ENCODE measurements around the gene EXOSC2.
A peak's percentile ranks its signal among the peaks of the same experiment; 100 is the strongest.

The EXOSC2 gene

GRCh38 chr9:130654879-130655278 lies 38.7 kb upstream of the EXOSC2 start:
- no peak for TF ChIP-seq REST (IDR thresholded peaks at IDR 0.05; ENCODE audit: low read depth)

GRCh38 chr9:130658893-130659698 lies 34.5 kb upstream of the EXOSC2 start:
- no peak for TF ChIP-seq CREB1 (IDR thresholded peaks at IDR 0.05; ENCODE audit: low read depth)
- no peak for TF ChIP-seq EP300 (IDR thresholded peaks at IDR 0.05; ENCODE audit: borderline replicate concordance)
- TF ChIP-seq FOXM1 (IDR thresholded peaks at IDR 0.05; ENCODE audit: borderline replicate concordance, low read depth): no peak
- 0 out of 2 replicates have a peak, but pooled peaks have one; percentile 21 for TF ChIP-seq MAX (IDR thresholded peaks at IDR 0.05)
- no peak for TF ChIP-seq EGR1 (IDR thresholded peaks at IDR 0.05)
- TF ChIP-seq USF1 (IDR thresholded peaks at IDR 0.05): no peak

GRCh38 chr9:130659699-130660248 lies 33.8 kb upstream of the EXOSC2 start:
- no peak for TF ChIP-seq EGR1 (IDR thresholded peaks at IDR 0.05)
- TF ChIP-seq ZBTB7A (IDR thresholded peaks at IDR 0.05; ENCODE audit: low read depth): no peak
- no peak for TF ChIP-seq CREB1 (IDR thresholded peaks at IDR 0.05; ENCODE audit: low read depth)
- TF ChIP-seq EP300 (IDR thresholded peaks at IDR 0.05; ENCODE audit: borderline replicate concordance): no peak
- no peak for TF ChIP-seq TEAD4 (IDR thresholded peaks at IDR 0.05)
- TF ChIP-seq FOXM1 (IDR thresholded peaks at IDR 0.05; ENCODE audit: borderline replicate concordance, low read depth): no peak
- TF ChIP-seq MAX (IDR thresholded peaks at IDR 0.05): no peak
- no peak for TF ChIP-seq RAD21 (IDR thresholded peaks at IDR 0.05; ENCODE audit: low read depth)

GRCh38 chr9:130660326-130660682 lies 33.3 kb upstream of the EXOSC2 start:
- no peak for TF ChIP-seq EGR1 (IDR thresholded peaks at IDR 0.05)
- TF ChIP-seq ZBTB7A (IDR thresholded peaks at IDR 0.05; ENCODE audit: low read depth): no peak
- TF ChIP-seq NFIC (IDR thresholded peaks at IDR 0.05): no peak
- no peak for TF ChIP-seq YY1 (IDR thresholded peaks at IDR 0.05; ENCODE audit: low read depth)
- no peak for TF ChIP-seq FOXM1 (IDR thresholded peaks at IDR 0.05; ENCODE audit: borderline replicate concordance, low read depth)
- no peak for TF ChIP-seq MAX (IDR thresholded peaks at IDR 0.05)
- TF ChIP-seq TAF1 (IDR thresholded peaks at IDR 0.05; ENCODE audit: low read depth): no peak
- no peak for TF ChIP-seq USF1 (IDR thresholded peaks at IDR 0.05)
- no peak for TF ChIP-seq REST (IDR thresholded peaks at IDR 0.05; ENCODE audit: low read depth)
- no peak for TF ChIP-seq RAD21 (IDR thresholded peaks at IDR 0.05; ENCODE audit: low read depth)
- TF ChIP-seq CREB1 (IDR thresholded peaks at IDR 0.05; ENCODE audit: low read depth): no peak
- TF ChIP-seq TCF12 (IDR thresholded peaks at IDR 0.05; ENCODE audit: low read depth): no peak
- TF ChIP-seq EP300 (IDR thresholded peaks at IDR 0.05; ENCODE audit: borderline replicate concordance): no peak
- TF ChIP-seq CEBPB (IDR thresholded peaks at IDR 0.05): no peak
- TF ChIP-seq TEAD4 (IDR thresholded peaks at IDR 0.05): no peak

GRCh38 chr9:130660683-130661450 lies 32.7 kb upstream of the EXOSC2 start:
- TF ChIP-seq CEBPB (IDR thresholded peaks at IDR 0.05) (no peak), RAD21 (IDR thresholded peaks at IDR 0.05; ENCODE audit: low read depth) (no peak), TEAD4 (IDR thresholded peaks at IDR 0.05) (no peak), MAX (IDR thresholded peaks at IDR 0.05) (no peak), NFIC (IDR thresholded peaks at IDR 0.05) (no peak), TCF12 (IDR thresholded peaks at IDR 0.05; ENCODE audit: low read depth) (no peak), REST (IDR thresholded peaks at IDR 0.05; ENCODE audit: low read depth) (no peak), ZBTB7A (IDR thresholded peaks at IDR 0.05; ENCODE audit: low read depth) (no peak), YY1 (IDR thresholded peaks at IDR 0.05; ENCODE audit: low read depth) (no peak), CREB1 (IDR thresholded peaks at IDR 0.05; ENCODE audit: low read depth) (no peak), EP300 (IDR thresholded peaks at IDR 0.05; ENCODE audit: borderline replicate concordance) (no peak), EGR1 (IDR thresholded peaks at IDR 0.05) (no peak), TAF1 (IDR thresholded peaks at IDR 0.05; ENCODE audit: low read depth) (no peak), USF1 (IDR thresholded peaks at IDR 0.05) (no peak), FOXM1 (IDR thresholded peaks at IDR 0.05; ENCODE audit: borderline replicate concordance, low read depth) (no peak)

Data from Ishikawa (cell line).